A549 treated with AZD9567 at 1 μM for 4 hours (cell line): ENCODE data around the gene LSM14A. TPM values are rescaled to one million over a fixed set of nuclear protein-coding genes. Genes with fewer than 3 reads are reported as not detected.

Experiments used
- total RNA-seq: library from RNA; stranded (reverse); fragments of 200-300 nt; extraction: Qiagen RNA extraction; gene quantifications from 5 replicates; pipeline ENCODE4 v1.2.3, GENCODE V29; 2022; ENCODE audit not compliant: insufficient read depth

LSM14A gene
- total RNA-seq, result 203 to 273 TPM (median 232 TPM) in 5 replicates

DNA sequence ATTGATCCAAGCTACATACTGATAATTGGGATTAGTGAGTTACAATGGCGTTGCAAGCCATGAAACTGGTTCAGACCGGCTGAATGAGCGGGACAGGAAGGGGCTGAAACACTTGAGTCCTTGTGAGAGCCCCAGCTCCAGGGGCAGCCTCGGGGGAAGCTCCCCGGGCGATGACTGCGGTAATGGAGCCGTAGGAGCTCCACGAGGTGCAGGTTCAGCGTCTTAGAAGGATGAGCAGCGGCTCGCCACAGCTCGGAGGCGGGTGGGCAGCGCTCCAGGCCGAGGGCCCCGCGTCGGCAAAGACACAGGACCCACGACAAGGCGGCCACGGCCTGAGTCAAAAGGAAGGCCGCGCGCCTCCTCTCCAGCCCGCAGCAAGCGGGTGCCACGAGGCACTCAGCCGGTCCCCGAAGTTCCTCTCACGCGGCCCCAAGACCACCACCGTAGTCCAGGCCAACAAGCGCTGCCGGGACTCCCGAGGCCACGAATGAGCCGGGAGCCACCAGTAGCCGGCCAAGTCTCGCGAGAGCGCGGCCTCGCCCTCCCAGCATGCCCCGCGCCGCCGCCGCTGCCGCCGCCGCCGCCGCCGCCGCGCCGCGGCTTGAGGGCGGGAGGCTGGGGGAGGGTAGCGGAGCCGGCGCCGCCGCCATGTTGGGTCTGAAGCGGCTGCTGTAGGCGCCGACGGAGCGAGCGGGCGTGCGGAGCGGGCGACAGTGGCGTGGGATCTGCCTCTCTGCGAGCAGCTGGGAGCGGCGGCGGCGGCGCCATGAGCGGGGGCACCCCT, at the start of gene LSM14A:
Gene LSM14A, plus strand, starts transcription at position 628 of the 784 bp plus-strand sequence. Its CDS starts 139 bp downstream, at position 767.

DNA sequence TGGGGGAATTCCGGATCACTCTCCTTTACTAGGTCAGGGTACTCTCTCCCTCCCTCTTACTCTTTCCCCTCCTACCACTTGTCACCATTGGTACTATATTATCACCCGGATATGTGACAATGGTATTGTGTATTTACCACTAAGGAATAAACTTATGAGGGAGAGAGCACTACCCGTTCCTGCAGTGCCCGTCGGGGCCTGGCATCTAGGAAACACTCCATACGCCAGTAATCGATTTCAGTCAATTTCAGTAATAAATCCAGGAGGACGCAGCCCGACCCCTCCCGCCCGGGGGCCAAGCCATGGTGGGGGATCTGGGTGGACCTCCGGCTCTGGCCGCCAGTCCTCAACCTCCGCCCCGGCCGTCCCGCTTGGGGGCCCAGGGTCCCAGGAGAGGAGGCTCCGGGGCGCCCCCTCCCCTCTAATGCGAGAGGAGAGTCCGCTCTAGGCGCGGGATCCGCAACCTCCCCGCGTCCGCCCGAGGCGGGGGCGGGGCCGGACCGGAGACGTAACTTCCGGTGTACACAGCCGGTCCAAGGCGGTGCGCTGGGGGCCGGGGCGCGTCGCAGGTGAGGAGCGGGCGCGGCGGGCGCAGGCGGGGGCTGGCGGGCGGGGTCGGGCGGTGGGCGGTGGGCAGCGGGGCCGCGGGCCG, 81.9 kb downstream of the LSM14A start, which contains the start of gene GARRE1:
Gene GARRE1, plus strand, starts transcription at position 509 of the 652 bp plus-strand sequence. CDS start 45,920 bp downstream, outside the sequence.

Other genes with a start within 250 kb of the LSM14A start
- gene GARRE1, start 82.0 kb downstream of the LSM14A start, total RNA-seq, result 10.9 to 14.6 TPM (median 14.0 TPM) in 5 replicates
- gene GPI, start 192.7 kb downstream of the LSM14A start, total RNA-seq, result 620 to 761 TPM (median 700 TPM) in 5 replicates
- 33.2 to 39.9 TPM (median 38.1 TPM) in 5 replicates for gene PDCD2L, start 231.9 kb downstream of the LSM14A start, total RNA-seq